ENCODE data around the gene PTPRG.

GRCh38 chr3:62049033-62049432 lies 487.7 kb downstream of the PTPRG start:
- TF ChIP-seq CTCF (conservative IDR thresholded peaks at IDR 0.05; ENCODE audit: low read length) (no peak), EZH2phosphoT487 (IDR thresholded peaks at IDR 0.05; ENCODE audit: borderline replicate concordance) (no peak)

Data from Loucy (cell line).